CD4-positive, alpha-beta T cell treated with Interleukin-10 for 1 hour (primary cell): ENCODE measurements around the gene ACTN4.
"Not testable (repeated sequence)": the region's sequence is repeated elsewhere in the genome, so short reads cannot be mapped to it uniquely, and the experiment has no call there.

ENCODE experiments used
- DNase-seq: peaks from one replicate; pipeline ENCODE4 v3.0.0-alpha.2; 2020

Gene ACTN4

DNA sequence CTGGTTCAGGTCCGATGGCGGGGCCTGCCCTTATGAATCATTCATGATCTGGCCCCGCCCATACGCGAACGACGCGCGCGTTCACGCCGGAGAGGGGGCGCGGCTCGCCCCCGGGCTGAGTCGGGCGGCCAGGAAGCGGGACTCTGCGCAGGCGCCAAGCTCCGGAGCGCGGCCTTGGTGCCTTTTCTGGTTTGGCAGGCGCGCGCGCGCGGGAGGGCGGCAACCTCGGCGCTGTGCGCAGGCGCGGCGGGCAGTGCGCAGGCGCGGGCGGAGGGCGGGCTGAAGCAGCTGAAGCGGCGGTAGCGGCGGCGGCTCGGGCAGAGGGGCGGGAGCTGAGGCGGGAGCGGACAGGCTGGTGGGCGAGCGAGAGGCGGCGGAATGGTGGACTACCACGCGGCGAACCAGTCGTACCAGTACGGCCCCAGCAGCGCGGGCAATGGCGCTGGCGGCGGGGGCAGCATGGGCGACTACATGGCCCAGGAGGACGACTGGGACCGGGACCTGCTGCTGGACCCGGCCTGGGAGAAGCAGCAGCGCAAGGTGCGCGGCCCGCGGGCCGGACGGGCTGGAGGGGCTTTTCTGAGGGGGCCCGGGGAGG is at the start of gene ACTN4:
Gene ACTN4, plus strand, starts transcription at position 282 of the 598 bp plus-strand sequence. Its CDS starts 97 bp downstream, at position 379.
- DNase-seq = peak; percentile 100

- DNase-seq = no peak
These were observed 47.7 kb upstream of the ACTN4 start for GRCh38 chr19:38599722-38600121.

GRCh38 chr19:38602856-38603255 is 44.6 kb upstream of the ACTN4 start:
- not testable (repeated sequence) for DNase-seq

GRCh38 chr19:38606131-38606530 is 41.3 kb upstream of the ACTN4 start:
- no peak for DNase-seq

- DNase-seq = no peak
These were observed 33.2 kb upstream of the ACTN4 start for GRCh38 chr19:38614289-38614688.

DNA sequence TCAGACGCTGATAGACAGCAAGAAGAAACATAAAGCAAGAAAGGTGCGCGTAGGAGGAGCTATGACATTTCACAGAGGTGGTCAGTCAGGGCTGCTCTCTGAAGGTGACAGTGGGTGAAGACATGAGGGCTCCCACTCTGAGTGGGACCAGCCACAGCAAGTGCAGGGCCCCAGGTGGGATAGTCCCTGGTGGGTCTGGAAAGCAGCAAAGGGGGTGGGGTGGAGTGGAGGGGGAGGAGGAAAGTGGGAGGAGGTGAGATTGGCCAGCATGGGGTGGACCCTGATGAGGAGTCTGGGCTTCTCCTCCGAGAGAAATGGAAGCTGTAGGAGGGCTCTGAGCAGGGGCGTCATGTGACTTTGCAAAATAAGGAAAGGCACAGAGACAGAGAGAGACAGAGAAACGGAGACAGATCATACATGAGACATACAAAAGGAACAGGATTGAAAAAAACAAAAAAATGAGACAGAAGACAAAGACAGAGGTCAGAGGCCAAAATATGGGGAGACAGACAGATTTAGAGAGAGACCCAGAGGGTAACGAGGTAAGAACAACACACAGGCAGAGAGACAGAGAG is 32.4 kb upstream of the ACTN4 start:
- DNase-seq = no peak

DNA sequence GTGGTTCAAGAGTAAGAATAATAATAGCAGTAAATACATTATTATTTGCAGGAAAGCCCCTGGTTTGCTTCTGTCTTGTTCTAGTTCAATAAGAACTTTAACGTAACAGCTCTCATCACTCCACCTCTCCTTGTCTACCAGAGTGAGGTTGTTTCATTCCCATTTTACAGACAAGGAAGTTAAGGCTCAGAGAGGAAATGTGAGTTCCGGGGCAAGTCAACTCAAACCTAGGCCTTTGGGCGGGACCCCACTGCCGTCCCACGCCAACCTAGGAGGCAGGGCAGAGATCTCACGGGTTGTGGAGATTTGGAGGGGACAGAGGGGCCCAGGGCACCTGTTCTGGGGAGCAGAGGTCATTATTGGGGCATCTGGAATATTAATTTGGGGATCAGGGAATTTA is 31.2 kb upstream of the ACTN4 start:
- peak; percentile 15 for DNase-seq

GRCh38 chr19:38617283-38617763 is 30.1 kb upstream of the ACTN4 start:
- DNase-seq = peak; percentile 15

GRCh38 chr19:38617764-38618589 is 29.5 kb upstream of the ACTN4 start, which contains the start of gene MAP4K1:
TSS of gene MAP4K1 (minus strand) at chr19:38617953. CDS start at chr19:38617895, 58 bp downstream.
- peak; percentile 64 for DNase-seq

DNA sequence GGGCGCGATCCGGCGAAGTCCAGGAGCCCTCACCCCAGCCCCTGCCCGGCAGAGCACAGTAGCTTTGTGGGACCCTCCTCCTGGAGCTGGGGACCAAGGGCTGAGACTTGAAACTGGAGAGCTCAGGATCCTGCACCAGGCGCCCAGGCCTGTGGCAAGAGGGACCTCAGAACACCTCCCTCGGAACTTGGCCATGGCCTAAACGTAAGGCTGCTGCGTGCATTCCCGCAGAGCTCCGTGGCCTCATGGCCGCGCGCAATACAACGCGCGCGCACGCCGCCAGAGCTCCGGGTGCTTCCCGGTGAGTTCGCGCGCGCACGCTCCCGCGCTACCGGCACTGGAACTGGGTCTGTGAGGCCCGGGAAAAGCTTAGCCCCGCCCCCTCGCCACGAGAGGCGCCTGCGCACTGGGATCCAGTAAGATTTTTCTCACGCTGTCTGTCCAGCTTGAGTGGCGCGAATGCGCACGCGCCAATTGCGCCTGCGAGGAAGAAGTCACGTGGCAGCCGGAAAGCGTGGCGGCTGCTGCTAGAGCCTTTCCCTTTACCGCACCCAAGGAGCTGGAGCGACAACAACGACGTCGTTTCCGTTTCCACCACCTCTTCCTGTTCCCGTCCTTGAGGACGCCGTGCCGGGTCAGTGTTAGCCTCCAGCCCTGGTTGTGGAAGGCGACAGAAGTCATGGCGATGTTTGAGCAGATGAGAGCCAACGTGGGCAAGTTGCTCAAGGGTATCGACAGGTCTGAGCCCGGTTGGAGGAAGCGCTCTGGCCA is 28.7 kb upstream of the ACTN4 start, which contains the start of gene EIF3K:
Gene EIF3K, plus strand, starts transcription at position 599 of the 771 bp plus-strand sequence. Its CDS starts 81 bp downstream, at position 680.
- peak; percentile 98 for DNase-seq

- DNase-seq = no peak
These were observed 27.9 kb upstream of the ACTN4 start for GRCh38 chr19:38619361-38620174.

DNA sequence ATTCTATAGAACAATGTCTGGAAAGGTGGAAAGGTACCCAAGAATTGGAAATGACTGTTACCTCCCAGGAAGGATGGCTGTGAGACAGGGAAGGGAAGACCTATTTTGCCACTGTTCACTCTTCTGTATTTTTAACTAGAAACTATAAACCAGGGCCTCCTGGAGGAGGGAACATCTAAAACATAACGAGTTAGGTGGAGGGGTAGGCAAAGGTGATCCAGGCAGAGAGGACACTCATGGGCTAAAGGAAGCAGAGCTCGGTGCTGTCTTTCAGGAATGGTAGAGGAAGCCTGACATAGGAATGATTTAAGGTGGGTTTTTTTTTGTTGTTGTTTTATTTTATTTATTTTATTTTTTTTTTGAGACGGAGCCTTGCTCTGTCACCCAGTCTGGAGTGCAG is 22.6 kb upstream of the ACTN4 start:
- no peak for DNase-seq

- DNase-seq = no peak
These were observed 21.0 kb upstream of the ACTN4 start for GRCh38 chr19:38626401-38626800.

DNA sequence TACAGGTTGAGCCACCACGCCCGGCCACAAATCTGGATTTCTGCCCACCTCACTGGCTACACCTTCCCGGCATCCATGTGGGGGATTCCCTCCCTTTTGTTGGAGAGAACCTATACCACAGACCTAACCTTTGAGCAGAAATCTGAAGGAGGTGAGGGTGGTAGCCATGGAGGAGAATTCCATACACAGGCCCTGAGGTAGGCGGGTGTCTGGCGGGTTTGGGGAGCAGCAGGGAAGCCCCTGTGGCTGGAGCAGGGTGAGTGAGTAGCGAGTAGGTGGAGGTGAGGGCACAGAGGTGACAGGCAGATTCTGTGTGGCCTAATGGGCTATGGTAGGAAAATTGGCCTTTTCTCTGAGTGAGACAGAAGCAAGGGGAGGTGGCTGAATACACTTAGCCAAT is 17.9 kb upstream of the ACTN4 start:
- DNase-seq = no peak

DNA sequence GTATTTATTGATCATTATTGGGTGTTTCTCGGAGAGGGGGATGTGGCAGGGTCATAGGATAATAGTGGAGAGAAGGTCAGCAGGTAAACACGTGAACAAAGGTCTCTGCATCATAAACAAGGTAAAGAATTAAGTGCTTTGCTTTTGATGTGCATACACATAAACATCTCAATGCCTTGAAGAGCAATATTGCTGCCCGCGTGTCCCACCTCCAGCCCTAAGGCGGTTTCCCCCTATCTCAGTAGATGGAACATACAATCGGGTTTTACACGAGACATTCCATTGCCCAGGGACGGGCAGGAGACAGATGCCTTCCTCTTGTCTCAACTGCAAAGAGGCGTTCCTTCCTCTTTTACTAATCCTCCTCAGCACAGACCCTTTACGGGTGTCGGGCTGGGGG is 16.1 kb upstream of the ACTN4 start:
- not testable (repeated sequence) for DNase-seq

DNA sequence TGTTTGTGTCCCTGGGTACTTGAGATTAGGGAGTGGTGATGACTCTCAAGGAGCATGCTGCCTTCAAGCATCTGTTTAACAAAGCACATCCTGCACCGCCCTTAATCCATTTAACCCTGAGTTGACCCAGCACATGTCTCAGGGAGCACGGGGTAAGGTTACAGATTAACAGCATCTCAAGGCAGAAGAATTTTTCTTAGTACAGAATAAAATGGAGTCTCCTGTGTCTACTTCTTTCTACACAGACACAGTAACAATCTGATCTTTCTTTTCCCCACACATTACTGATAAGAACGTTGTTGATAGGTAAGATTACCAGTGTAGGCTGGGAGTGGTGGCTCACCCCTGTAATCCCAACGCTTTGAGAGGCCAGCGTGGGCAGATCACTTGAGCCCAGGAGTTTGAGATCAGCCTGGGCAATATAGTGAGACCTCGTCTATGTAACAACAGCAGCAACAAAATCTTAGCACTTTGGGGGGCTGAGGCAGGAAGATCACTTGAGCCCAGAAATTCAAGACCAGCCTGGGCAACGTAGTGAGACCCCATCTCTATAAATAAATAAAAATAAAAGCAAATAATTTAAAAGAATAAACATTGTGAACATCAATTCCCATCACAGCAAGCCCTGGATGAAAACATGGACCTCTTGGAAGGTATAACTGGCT is 15.5 kb upstream of the ACTN4 start:
- not testable (repeated sequence) for DNase-seq

DNA sequence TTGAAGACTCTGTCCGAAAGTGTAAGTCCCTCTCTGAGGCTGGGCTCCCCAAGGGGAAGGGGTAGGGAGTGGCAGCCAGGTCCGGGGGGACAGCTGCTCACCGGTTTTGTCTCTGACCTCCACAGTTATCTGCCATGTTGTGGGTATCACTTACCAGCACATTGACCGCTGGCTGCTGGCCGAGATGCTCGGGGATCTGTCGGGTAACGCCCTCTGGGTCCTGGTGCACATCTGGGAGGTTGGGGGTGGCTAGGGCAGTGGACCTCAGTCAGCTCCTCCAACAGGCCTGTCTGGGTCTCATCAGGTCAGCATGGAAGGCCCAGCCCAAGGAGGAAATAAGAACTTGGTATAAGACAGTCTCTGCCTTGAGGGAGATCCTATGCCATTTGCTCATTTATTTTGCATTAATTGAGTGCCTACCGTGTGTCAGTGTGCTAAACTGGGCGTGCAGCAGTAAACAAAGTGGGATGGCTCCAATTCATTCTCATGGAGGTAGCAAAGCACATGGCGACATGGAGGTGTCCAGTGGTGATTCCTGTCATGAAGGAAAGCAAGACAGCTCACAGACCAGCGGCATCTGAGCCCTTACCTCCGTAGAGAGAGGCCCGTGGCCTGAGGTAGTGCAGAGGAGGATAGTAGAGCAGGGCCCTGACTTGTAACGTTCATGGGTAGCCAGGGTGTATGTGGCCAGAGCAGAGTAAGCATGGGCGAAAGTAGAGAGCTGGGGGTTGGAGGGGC is 14.8 kb upstream of the ACTN4 start:
- no peak for DNase-seq

- peak; percentile 78 for DNase-seq
These were observed 12.5 kb upstream of the ACTN4 start for GRCh38 chr19:38634757-38635482.

DNA sequence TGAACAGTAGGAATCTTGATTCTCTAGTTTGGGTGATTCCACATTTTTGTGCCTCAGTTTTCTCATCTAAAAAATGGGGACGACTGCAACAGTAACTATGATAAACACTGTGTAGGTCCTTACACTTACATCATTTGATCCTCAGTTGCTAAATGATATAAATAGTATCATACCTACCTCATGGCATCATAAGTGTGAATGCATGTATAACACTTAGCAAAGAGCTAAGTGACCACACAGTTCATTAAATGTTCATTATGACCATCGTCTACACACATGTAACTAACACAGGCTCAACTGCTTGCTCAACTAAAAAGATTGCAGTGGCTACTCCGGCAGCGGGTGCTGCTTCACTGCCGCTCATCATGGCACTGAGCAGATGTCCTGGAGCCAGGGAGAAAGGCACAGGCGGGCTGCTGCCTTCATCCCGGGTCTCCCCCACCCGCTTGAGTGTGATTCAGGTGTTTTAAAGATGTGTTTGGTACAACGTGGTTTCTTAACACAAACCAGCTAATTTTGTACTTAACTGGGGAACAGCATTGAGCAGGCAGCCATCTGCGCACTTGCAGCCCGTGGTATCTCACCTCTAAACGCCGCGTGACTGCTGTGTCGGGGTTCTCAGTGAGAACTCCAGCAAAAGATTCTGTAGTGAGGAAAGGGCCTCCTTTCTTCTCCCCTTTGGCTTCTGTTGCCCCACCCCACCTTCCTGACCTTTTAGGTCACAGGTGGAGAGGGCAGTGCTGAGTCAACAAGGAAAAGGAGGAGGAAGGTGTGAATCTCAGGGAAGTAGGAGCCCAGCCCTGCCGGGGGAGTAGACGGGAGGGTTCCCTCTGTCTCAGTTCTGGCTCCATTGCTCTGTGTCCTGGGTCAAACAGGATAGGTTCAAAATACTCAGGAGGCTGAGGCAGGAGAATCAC is 11.7 kb upstream of the ACTN4 start:
- no peak for DNase-seq
